Activated CD8-positive, alpha-beta T cell treated with anti-CD3 and anti-CD28 coated beads for 36 hours (primary cell): ENCODE measurements around the gene PEA15. TPM values are rescaled to one million over a fixed set of nuclear protein-coding genes. Genes with fewer than 3 reads are reported as not detected.

ENCODE experiments used
- ATAC-seq: fragments of 200-7000 bp; cut with Tn5 transposase; one replicate; pipeline ENCODE4 v1.10.0; 2021; ENCODE audit warnings: mild to moderate bottlenecking, moderate library complexity
- CTCF ChIA-PET: fragments of 350-600 bp; sonication (Branson Sonifier 250); formaldehyde crosslinking; loops from one replicate; lab custom pipeline; 2021; ENCODE audit warnings: antibody characterized with exemption; lab: Charles Lee
- POLR2A ChIA-PET: fragments of 350-600 bp; sonication (Branson Sonifier 250); formaldehyde crosslinking; loops from one replicate; lab custom pipeline; 2021; ENCODE audit warnings: antibody characterized with exemption; lab: Charles Lee
- DNase-seq: peaks from one replicate; pipeline ENCODE4 v3.0.0-alpha.2; 2020
- H3K27ac Mint-ChIP-seq: one replicate; pipeline ENCODE4 v1.8.0; 2021; ENCODE audit warnings: mild to moderate bottlenecking, mixed read lengths
- H3K27me3 Mint-ChIP-seq: one replicate; pipeline ENCODE4 v1.8.0; 2021; ENCODE audit warnings: mixed read lengths
- H3K36me3 Mint-ChIP-seq: one replicate; pipeline ENCODE4 v1.8.0; 2021; ENCODE audit warnings: low read depth, mixed read lengths
- H3K4me1 Mint-ChIP-seq: one replicate; pipeline ENCODE4 v1.8.0; 2021; ENCODE audit warnings: low read depth, mixed read lengths
- H3K4me3 Mint-ChIP-seq: one replicate; pipeline ENCODE4 v1.8.0; 2021; ENCODE audit warnings: mild to moderate bottlenecking, moderate library complexity, mixed read lengths
- H3K9me3 Mint-ChIP-seq: one replicate; pipeline ENCODE4 v1.8.0; 2021; ENCODE audit warnings: mixed read lengths
- intact Hi-C: fragments of 100-400 bp; cut with micrococcal nuclease; formaldehyde crosslinking; loops from one replicate; pipeline ENCODE4 v1.10.0; 2022
- total RNA-seq, 2 experiments: library from RNA; stranded (reverse); gene quantifications; one replicate each; pipeline ENCODE4 v1.2.3, GENCODE V29; 2021
- TF ChIP-seq, protein P1 (sequence below): fragments of 200-600 bp; IDR thresholded peaks from one replicate; pipeline ENCODE4 v1.8.0; 2022; ENCODE audit warnings: antibody characterized with exemption, mild to moderate bottlenecking

The PEA15 gene
- total RNA-seq, 2 experiments from 2014 or later = 31.8 to 34.1 TPM

DNA sequence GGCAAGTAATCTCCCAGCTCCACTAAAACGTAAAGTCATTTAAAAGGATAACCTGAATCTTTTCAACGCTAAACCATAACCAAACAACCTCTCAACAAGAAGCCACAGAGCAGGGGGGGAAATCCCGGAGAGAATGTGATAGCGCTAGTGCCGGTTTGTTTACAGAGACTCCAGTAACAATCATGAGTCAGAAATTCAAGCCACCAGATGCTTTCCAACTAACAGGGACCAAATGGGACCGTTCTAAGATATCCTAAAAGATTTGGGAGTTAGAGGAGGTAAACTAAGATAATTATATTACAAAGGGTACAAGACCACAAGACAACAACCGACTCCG is 56.3 kb downstream of the PEA15 start:
- peak; percentile 90 for DNase-seq
- ATAC-seq = peak; percentile 38
- H3K9me3 Mint-ChIP-seq = no peaks in the 10 kb centered on the region
- H3K36me3 Mint-ChIP-seq = peaks cover 19% of the 10 kb centered on the region
- H3K4me1 Mint-ChIP-seq = peaks cover 46% of the 10 kb centered on the region
- no peaks in the 10 kb centered on the region for H3K27me3 Mint-ChIP-seq
- TF ChIP-seq, protein P1, sequence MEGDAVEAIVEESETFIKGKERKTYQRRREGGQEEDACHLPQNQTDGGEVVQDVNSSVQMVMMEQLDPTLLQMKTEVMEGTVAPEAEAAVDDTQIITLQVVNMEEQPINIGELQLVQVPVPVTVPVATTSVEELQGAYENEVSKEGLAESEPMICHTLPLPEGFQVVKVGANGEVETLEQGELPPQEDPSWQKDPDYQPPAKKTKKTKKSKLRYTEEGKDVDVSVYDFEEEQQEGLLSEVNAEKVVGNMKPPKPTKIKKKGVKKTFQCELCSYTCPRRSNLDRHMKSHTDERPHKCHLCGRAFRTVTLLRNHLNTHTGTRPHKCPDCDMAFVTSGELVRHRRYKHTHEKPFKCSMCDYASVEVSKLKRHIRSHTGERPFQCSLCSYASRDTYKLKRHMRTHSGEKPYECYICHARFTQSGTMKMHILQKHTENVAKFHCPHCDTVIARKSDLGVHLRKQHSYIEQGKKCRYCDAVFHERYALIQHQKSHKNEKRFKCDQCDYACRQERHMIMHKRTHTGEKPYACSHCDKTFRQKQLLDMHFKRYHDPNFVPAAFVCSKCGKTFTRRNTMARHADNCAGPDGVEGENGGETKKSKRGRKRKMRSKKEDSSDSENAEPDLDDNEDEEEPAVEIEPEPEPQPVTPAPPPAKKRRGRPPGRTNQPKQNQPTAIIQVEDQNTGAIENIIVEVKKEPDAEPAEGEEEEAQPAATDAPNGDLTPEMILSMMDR = no peak
- POLR2A ChIA-PET = interaction anchor here (0.8 to 5.8 kb wide), 17 partner anchors 8 to 164 kb away, joined by 3 to 41 read pairs (median 3); partner anchors contain the start of genes COPA, NCSTN, PEA15 and PEX19
- CTCF ChIA-PET = interaction anchor here (0.6 to 6.8 kb wide), 7 partner anchors 10 to 160 kb away, joined by 3 to 57 read pairs (median 3); no protein-coding TSS in a partner anchor
- H3K4me3 Mint-ChIP-seq = peak overlapping the region; percentile 83
- peak overlapping the region; percentile 97 for H3K27ac Mint-ChIP-seq
- intact Hi-C loops = no loop called here

DNA sequence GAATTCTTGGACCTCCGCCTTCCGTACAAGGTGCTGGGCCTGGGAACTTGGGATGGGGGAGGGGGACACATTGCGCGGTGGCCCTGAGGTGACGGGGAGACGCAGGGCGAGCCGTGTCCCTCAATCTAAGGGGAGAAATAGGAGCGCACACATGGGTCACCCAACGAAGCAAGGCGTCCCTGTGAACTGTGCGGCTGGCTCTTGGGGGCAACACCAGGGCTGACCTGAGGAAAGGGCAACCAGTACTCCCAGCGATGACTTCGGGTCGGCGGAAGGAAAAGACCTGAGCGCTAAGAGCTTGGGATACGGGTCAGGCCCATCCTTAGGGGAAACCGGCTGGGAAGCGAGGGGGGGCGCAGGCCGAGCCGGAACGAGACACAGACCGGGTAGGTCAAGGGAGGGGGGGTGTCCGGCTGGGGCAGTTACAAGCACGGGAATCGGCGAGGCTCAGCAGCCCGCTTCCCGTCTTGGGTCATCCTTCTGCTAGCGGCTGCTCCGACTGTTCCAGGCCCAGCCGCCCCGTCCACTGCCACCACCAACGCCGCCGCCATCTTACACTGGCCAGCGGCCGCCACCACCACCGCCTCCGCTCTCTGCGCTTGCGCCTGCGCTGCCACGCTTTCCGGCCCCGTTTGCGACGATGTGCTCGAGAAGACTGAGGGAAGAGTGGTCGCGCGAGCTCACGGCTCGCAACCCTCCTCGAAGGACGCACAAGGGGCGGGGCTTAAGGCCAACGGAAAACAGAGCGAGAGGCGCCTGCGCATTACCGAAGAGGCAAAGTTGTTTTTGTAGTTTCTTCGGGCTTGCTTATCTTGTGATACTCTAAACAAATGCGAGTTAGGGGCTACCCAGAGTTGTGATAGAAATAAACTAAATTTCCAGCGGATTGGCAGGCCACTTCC is 57.0 kb downstream of the PEA15 start, which contains the start of gene DCAF8:
TSS of gene DCAF8 (minus strand) at position 657 of the 902 bp plus-strand sequence. CDS start 18,541 bp downstream, outside the sequence.
- peaks cover 41% of the 10 kb centered on the region for H3K4me1 Mint-ChIP-seq

DNA sequence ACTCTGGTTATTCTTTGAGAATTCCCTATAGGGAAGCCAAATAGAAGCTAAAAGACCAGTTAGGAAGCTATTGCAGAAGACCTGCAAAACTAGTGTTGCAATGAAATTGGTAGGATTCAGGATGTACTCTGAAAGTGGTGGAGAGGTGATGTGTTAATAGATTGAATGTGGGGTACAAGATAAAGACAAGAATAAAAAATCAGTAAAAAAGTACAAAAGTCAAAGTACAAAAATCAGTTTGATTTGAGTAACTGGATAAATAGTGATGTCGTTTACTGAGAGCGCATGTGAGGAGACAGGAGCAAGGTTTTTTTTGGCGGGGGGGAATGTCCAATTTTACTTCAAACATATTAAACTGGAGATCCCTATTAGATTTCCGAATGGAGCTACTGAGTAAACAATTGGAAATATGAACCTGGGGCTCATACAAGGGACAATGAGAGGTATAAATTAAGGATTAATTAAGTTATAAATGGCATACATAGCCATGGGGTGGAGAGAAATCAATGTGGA is 59.7 kb downstream of the PEA15 start:
- no peaks in the 10 kb centered on the region for H3K9me3 Mint-ChIP-seq
- ATAC-seq = no peak
- POLR2A ChIA-PET = interaction anchor here (0.6 to 5.8 kb wide), 4 partner anchors 10 to 153 kb away, joined by 3 to 41 read pairs (median 4); partner anchors contain the start of gene PEX19
- peaks cover 9% of the 10 kb centered on the region for H3K36me3 Mint-ChIP-seq
- intact Hi-C loops = no loop called here
- TF ChIP-seq, protein P1 = no peak
- no peaks in the 10 kb centered on the region for H3K27me3 Mint-ChIP-seq
- H3K4me1 Mint-ChIP-seq = peaks cover 19% of the 10 kb centered on the region
- H3K4me3 Mint-ChIP-seq = no peak overlapping the region
- CTCF ChIA-PET = interaction anchor here (1.1 to 6.8 kb wide), 6 partner anchors 13 to 164 kb away, joined by 4 to 57 read pairs (median 6); partner anchors contain the start of gene PEX19
- H3K27ac Mint-ChIP-seq = no peak overlapping the region
- no peak for DNase-seq

More for the DNA sequence above, 57.0 kb downstream of the PEA15 start, which contains the start of gene DCAF8:
- Mint-ChIP-seq H3K9me3 (no peaks in the 10 kb centered on the region), H3K4me3 (peak within 1 kb of the TSS; percentile 83), H3K36me3 (peaks cover 17% of the 10 kb centered on the region), H3K27me3 (no peaks in the 10 kb centered on the region), H3K27ac (peak within 1 kb of the TSS; percentile 97)
- ChIA-PET POLR2A (interaction anchor here (0.6 to 5.8 kb wide), 16 partner anchors 10 to 708 kb away, joined by 3 to 41 read pairs (median 3); partner anchors contain the start of gene PEX19), CTCF (interaction anchor here (1.0 to 6.8 kb wide), 5 partner anchors 10 to 177 kb away, joined by 5 to 57 read pairs (median 6); no protein-coding TSS in a partner anchor)
- TF ChIP-seq, protein P1 = no peak
- intact Hi-C loops = no loop called here
- ATAC-seq (peak; percentile 92), DNase-seq (peak; percentile 99)

Other genes starting within 250 kb of the PEA15 start
- gene PIGM, start 173.4 kb upstream of the PEA15 start, total RNA-seq = 1 to 10 TPM; 3.9 to 4.0 TPM
- gene KCNJ10, start 135.2 kb upstream of the PEA15 start, total RNA-seq = under 1 TPM; 0.14 to 0.29 TPM
- not detected for gene KCNJ9, start 123.8 kb upstream of the PEA15 start, total RNA-seq
- gene IGSF8, start 106.8 kb upstream of the PEA15 start, total RNA-seq = 10 to 100 TPM; 48.0 to 49.5 TPM
- not detected for gene ATP1A2, start 89.6 kb upstream of the PEA15 start, total RNA-seq
- not detected for gene ATP1A4, start 53.8 kb upstream of the PEA15 start, total RNA-seq
- gene CASQ1, start 14.8 kb upstream of the PEA15 start, total RNA-seq = not detected
- 100 to 1,000 TPM; 116 TPM for gene DCAF8, start 57.2 kb downstream of the PEA15 start, total RNA-seq
- 10 to 100 TPM; 52.9 to 56.9 TPM for gene PEX19, start 79.7 kb downstream of the PEA15 start, total RNA-seq
- gene COPA, start 137.9 kb downstream of the PEA15 start, total RNA-seq = 100 to 1,000 TPM; 117 to 118 TPM
- 10 to 100 TPM; 36.6 to 38.0 TPM for gene NCSTN, start 138.0 kb downstream of the PEA15 start, total RNA-seq
- under 1 TPM; 0.22 to 0.45 TPM for gene NHLH1, start 161.7 kb downstream of the PEA15 start, total RNA-seq
- gene VANGL2, start 195.2 kb downstream of the PEA15 start, total RNA-seq = under 1 TPM; 0.16 to 0.40 TPM